CD1c-positive myeloid dendritic cell (primary cell): Measurements from ENCODE around the gene NEDD4.

Experiments
- DNase-seq: peaks from one replicate; pipeline ENCODE4 v3.0.0-alpha.2; 2016; ENCODE audit errors: extremely low spot score

Gene NEDD4

GRCh38 chr15:55780292-55780691, 213.1 kb downstream of the NEDD4 start:
- no peak for DNase-seq

- DNase-seq, result no peak
Measured at GRCh38 chr15:55778932-55779331, 214.5 kb downstream of the NEDD4 start.
